ENCODE measurements around the gene EFNA1.

- TF ChIP-seq CTCF (IDR thresholded peaks at IDR 0.05; ENCODE audit: poor library complexity, severe bottlenecking) = no peak
- TF ChIP-seq MXI1 (conservative IDR thresholded peaks at IDR 0.05; ENCODE audit: poor library complexity, severe bottlenecking) = no peak
- TF ChIP-seq EZH2 (IDR thresholded peaks at IDR 0.05; ENCODE audit: borderline replicate concordance, insufficient read depth, low read length, poor library complexity, severe bottlenecking) = no peak
- no peak for TF ChIP-seq SMC3 (conservative IDR thresholded peaks at IDR 0.05; ENCODE audit: poor library complexity)
- TF ChIP-seq TAF1 (IDR thresholded peaks at IDR 0.05; ENCODE audit: low read depth) = no peak
- TF ChIP-seq EP300 (conservative IDR thresholded peaks at IDR 0.05; ENCODE audit: poor library complexity, severe bottlenecking) = no peak
- TF ChIP-seq REST (IDR thresholded peaks at IDR 0.05; ENCODE audit: borderline replicate concordance) = no peak
- no peak for TF ChIP-seq POLR2AphosphoS5 (IDR thresholded peaks at IDR 0.05)
- no peak for TF ChIP-seq RAD21 (conservative IDR thresholded peaks at IDR 0.05)
Observed at GRCh38 chr1:155113450-155113980, 14.2 kb upstream of the EFNA1 start.

Data from neural cell (in vitro differentiated cells).